LHCN-M2 (cell line): ENCODE measurements around the gene HSD17B3. TPM values are rescaled to one million over a fixed set of nuclear protein-coding genes. Genes with fewer than 3 reads are reported as not detected.
"Not testable (repeated sequence)": the region's sequence is repeated elsewhere in the genome, so short reads cannot be mapped to it uniquely, and the experiment has no call there.

Source experiments
- DNase-seq: peaks from one replicate; pipeline ENCODE4 v3.0.0-alpha.2; 2012; ENCODE audit warnings: low read depth
- polyA plus RNA-seq: library from polyadenylated mRNA; unstranded; fragments of >200 nt; gene quantifications from one replicate; pipeline ENCODE4 v1.2.1, GENCODE V29; 2012; ENCODE audit warnings: missing spikeins
- total RNA-seq: library from RNA; depleted of rRNA; stranded (reverse); fragments of >200 nt; gene quantifications from 2 replicates; pipeline ENCODE4 v1.2.3, GENCODE V29; 2014; rRNA removed

Gene HSD17B3
- total RNA-seq, result not detected in 2 replicates
- not detected for polyA plus RNA-seq

GRCh38 chr9:96302021-96302420 is at the start of gene HSD17B3:
Gene HSD17B3 (minus strand): TSS chr9:96302176. CDS start chr9:96302104, 72 bp downstream.
- no peak for DNase-seq

- DNase-seq, result no peak
Measured at GRCh38 chr9:96350866-96351265, 48.9 kb upstream of the HSD17B3 start.

GRCh38 chr9:96348261-96348660 is 46.3 kb upstream of the HSD17B3 start:
- DNase-seq, result no peak

- DNase-seq, result no peak
Measured at GRCh38 chr9:96345551-96345950, 43.6 kb upstream of the HSD17B3 start.

GRCh38 chr9:96344458-96345180 is 42.6 kb upstream of the HSD17B3 start:
- peak; percentile 96 for DNase-seq

- DNase-seq, result no peak
Measured at GRCh38 chr9:96343515-96344360, 41.8 kb upstream of the HSD17B3 start.

- no peak for DNase-seq
Measured at GRCh38 chr9:96342571-96343245, 40.7 kb upstream of the HSD17B3 start.

GRCh38 chr9:96340707-96341106 is 38.7 kb upstream of the HSD17B3 start:
- DNase-seq, result no peak

- DNase-seq, result no peak
Measured at GRCh38 chr9:96338299-96338698, 36.3 kb upstream of the HSD17B3 start.

GRCh38 chr9:96333958-96334357 is 32.0 kb upstream of the HSD17B3 start:
- DNase-seq, result no peak

GRCh38 chr9:96331236-96331947 is 29.4 kb upstream of the HSD17B3 start:
- no peak for DNase-seq

GRCh38 chr9:96327694-96328352 is 25.8 kb upstream of the HSD17B3 start:
- DNase-seq, result peak; percentile 68

- no peak for DNase-seq
Measured at GRCh38 chr9:96323169-96323568, 21.2 kb upstream of the HSD17B3 start.

- not testable (repeated sequence) for DNase-seq
Measured at GRCh38 chr9:96322736-96323135, 20.8 kb upstream of the HSD17B3 start.

GRCh38 chr9:96322210-96322609 is 20.2 kb upstream of the HSD17B3 start:
- DNase-seq, result not testable (repeated sequence)

- DNase-seq, result no peak
Measured at GRCh38 chr9:96321515-96321914, 19.5 kb upstream of the HSD17B3 start.

GRCh38 chr9:96320749-96321280 is 18.8 kb upstream of the HSD17B3 start:
- no peak for DNase-seq

- DNase-seq, result no peak
Measured at GRCh38 chr9:96318921-96319565, 17.1 kb upstream of the HSD17B3 start.

- peak; percentile 47 for DNase-seq
Measured at GRCh38 chr9:96317335-96317980, 15.5 kb upstream of the HSD17B3 start.

- no peak for DNase-seq
Measured at GRCh38 chr9:96309850-96310249, 7.9 kb upstream of the HSD17B3 start.
